Osteocyte (in vitro differentiated cells): ENCODE measurements around the gene MEGF11. TPM values are rescaled to one million over a fixed set of nuclear protein-coding genes. Genes with fewer than 3 reads are reported as not detected.

Source experiments
- DNase-seq: peaks from one replicate; pipeline ENCODE4 v3.0.0; 2021; ENCODE audit warnings: mixed read lengths; ENCODE audit not compliant: unreplicated experiment; ENCODE audit errors: extremely low spot score
- H3K27ac Mint-ChIP-seq: one replicate; pipeline ENCODE4 v1.8.0; 2021; ENCODE audit warnings: mild to moderate bottlenecking, mixed read lengths; ENCODE audit not compliant: unreplicated experiment
- H3K27me3 Mint-ChIP-seq: one replicate; pipeline ENCODE4 v1.8.0; 2021; ENCODE audit warnings: mixed read lengths; ENCODE audit not compliant: unreplicated experiment
- H3K36me3 Mint-ChIP-seq: one replicate; pipeline ENCODE4 v1.8.0; 2021; ENCODE audit warnings: mixed read lengths; ENCODE audit not compliant: unreplicated experiment
- H3K4me1 Mint-ChIP-seq: one replicate; pipeline ENCODE4 v1.8.0; 2021; ENCODE audit warnings: mixed read lengths; ENCODE audit not compliant: unreplicated experiment
- H3K4me3 Mint-ChIP-seq: one replicate; pipeline ENCODE4 v1.8.0; 2021; ENCODE audit warnings: mild to moderate bottlenecking, moderate library complexity, mixed read lengths; ENCODE audit not compliant: unreplicated experiment
- H3K9me3 Mint-ChIP-seq: one replicate; pipeline ENCODE4 v1.8.0; 2021; ENCODE audit warnings: mixed read lengths; ENCODE audit not compliant: unreplicated experiment
- total RNA-seq: library from RNA; stranded (reverse); gene quantifications from 2 replicates; pipeline ENCODE4 v1.2.1, GENCODE V29; 2021
- TF ChIP-seq, protein P1 (sequence below): fragments of 200-600 bp; sonication (generic); IDR thresholded peaks from 2 replicates; pipeline ENCODE4 v1.5.0; 2021; ENCODE audit warnings: antibody characterized with exemption, mild to moderate bottlenecking, moderate library complexity

Gene MEGF11
- total RNA-seq, 1 donor from 2014 or later, result not detected

- DNase-seq, result no peak
- H3K27ac Mint-ChIP-seq, result no peak overlapping the region
- no peaks in the 10 kb centered on the region for H3K36me3 Mint-ChIP-seq
- no peak overlapping the region for H3K4me3 Mint-ChIP-seq
- TF ChIP-seq, protein P1, sequence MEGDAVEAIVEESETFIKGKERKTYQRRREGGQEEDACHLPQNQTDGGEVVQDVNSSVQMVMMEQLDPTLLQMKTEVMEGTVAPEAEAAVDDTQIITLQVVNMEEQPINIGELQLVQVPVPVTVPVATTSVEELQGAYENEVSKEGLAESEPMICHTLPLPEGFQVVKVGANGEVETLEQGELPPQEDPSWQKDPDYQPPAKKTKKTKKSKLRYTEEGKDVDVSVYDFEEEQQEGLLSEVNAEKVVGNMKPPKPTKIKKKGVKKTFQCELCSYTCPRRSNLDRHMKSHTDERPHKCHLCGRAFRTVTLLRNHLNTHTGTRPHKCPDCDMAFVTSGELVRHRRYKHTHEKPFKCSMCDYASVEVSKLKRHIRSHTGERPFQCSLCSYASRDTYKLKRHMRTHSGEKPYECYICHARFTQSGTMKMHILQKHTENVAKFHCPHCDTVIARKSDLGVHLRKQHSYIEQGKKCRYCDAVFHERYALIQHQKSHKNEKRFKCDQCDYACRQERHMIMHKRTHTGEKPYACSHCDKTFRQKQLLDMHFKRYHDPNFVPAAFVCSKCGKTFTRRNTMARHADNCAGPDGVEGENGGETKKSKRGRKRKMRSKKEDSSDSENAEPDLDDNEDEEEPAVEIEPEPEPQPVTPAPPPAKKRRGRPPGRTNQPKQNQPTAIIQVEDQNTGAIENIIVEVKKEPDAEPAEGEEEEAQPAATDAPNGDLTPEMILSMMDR, result no peak
- no peaks in the 10 kb centered on the region for H3K4me1 Mint-ChIP-seq
- peaks cover 67% of the 10 kb centered on the region for H3K27me3 Mint-ChIP-seq
- H3K9me3 Mint-ChIP-seq, result peaks cover 4% of the 10 kb centered on the region
These were observed 7.5 kb upstream of the MEGF11 start for GRCh38 chr15:66261056-66261455.

- peaks cover 15% of the 10 kb centered on the region for H3K4me1 Mint-ChIP-seq
- no peak for DNase-seq
- H3K36me3 Mint-ChIP-seq, result no peaks in the 10 kb centered on the region
- no peak overlapping the region for H3K27ac Mint-ChIP-seq
- H3K4me3 Mint-ChIP-seq, result no peak overlapping the region
- peaks cover 64% of the 10 kb centered on the region for H3K27me3 Mint-ChIP-seq
- TF ChIP-seq, protein P1, result no peak
- no peaks in the 10 kb centered on the region for H3K9me3 Mint-ChIP-seq
These were observed 3.1 kb upstream of the MEGF11 start for GRCh38 chr15:66256692-66257091.

DNA sequence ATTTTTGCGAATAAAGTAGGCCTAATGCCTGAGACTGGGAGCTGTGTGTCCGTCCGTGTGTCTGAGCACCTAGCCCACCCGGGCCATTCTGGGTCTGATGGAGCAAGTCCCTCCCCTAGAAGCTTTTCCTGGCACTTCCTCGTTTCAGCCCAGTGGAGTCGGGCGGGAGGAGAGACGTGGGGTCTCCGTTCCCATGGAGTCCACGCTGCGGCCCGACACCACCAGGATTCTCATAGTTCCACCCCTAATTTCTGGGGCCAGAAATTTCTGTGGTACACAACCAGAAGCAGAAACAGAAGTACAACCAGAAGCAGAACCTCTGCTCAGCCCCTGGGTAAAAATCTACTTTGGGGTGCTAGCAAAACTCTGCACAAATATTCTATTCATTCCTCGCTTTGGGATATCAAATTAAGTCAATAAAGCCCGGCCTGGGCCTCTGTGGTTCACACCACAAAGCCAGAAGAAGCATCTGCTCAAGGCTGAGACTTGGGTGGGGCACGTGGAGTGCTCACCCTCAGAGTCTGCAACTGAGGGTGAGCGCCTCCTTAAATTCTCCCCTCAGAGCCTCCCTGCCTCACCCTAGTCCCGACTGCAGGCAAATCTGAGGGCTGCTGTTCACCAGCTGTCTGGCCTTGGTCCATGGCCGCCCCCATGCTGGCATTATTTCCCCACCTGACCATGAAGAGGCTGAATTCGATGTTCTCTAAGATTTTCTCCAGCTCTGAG is 1.6 kb upstream of the MEGF11 start:
- Mint-ChIP-seq H3K27ac (no peak overlapping the region), H3K4me3 (no peak overlapping the region), H3K36me3 (no peaks in the 10 kb centered on the region), H3K4me1 (peaks cover 17% of the 10 kb centered on the region), H3K27me3 (peaks cover 69% of the 10 kb centered on the region), H3K9me3 (no peaks in the 10 kb centered on the region)
- no peak for DNase-seq
- TF ChIP-seq, protein P1, result no peak

DNA sequence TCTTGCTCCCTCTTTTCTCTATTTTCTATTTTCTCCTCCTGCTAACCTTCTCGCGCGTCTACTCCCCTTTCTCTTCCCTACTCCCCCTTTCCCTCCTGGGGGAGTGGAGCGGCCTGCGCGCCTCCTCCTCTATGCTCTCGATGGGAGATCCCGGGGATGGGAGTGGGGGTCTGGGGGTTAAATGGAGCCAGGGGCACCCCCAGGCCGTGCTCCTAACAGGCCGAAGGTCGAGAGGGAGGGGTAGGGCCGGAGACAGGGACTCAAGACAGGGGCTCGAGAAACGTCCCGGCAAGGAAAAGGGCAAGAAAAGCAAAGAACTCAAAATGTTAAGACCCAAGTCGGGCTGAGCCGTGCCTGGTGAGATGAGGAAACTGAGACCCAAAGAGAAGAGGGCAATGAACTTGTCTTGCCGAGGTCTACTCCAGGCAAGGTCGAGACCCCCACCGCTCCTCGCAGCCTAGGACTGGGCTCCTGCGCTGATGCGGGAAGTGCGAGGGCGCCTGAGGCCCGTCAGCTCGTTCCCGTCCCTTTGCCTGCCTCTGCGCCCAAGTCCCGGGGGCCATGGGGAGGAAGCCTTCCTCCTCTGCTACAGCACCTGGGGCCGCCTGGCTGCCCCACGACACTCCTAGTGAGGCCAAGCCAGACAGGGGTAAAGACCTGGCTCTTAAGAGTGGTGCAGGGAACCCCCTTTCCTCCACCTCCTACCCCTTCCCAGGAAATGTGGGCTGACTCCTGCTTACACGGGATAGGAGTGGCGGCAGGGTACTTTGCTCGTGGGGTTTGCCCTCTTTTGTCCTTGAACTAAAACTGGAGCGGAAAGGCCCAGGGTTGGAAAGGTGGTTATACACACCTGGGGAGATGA is 770 bp upstream of the MEGF11 start:
- Mint-ChIP-seq H3K27ac (no peak overlapping the region), H3K4me1 (peaks cover 17% of the 10 kb centered on the region), H3K36me3 (no peaks in the 10 kb centered on the region), H3K4me3 (peak overlapping the region; percentile 79), H3K27me3 (peaks cover 71% of the 10 kb centered on the region), H3K9me3 (no peaks in the 10 kb centered on the region)
- DNase-seq, result no peak
- TF ChIP-seq, protein P1, result no peak
